ENCODE measurements around the gene MSH5. TPM values are rescaled to one million over a fixed set of nuclear protein-coding genes. Genes with fewer than 3 reads are reported as not detected.

Gene MSH5
- total and polyA plus RNA-seq, 9 of the 15 experiments (the other 6 are each of a cell fraction or from before 2014, with no cell fraction given) = 12.5 to 104 (median 46.6) TPM

GRCh38 chr6:31713991-31714684, 25.7 kb upstream of the MSH5 start (continued):
- TF ChIP-seq AFF1 (IDR thresholded peaks at IDR 0.05; ENCODE audit: low read depth in 1 of 2, partially characterized antibody in 2 of 2) = peak in 1 of 2 experiments; percentile 25
- TF ChIP-seq LEF1 (IDR thresholded peaks at IDR 0.05) = peak; percentile 28; the same call in 1 of the 2 replicates
- no peak for TF ChIP-seq ZNF212 (CRISPR knock-in tag; IDR thresholded peaks at IDR 0.05)
- TF ChIP-seq CREBBP (IDR thresholded peaks at IDR 0.05; ENCODE audit: low read depth, low read length) = no peak
- TF ChIP-seq, protein P1, sequence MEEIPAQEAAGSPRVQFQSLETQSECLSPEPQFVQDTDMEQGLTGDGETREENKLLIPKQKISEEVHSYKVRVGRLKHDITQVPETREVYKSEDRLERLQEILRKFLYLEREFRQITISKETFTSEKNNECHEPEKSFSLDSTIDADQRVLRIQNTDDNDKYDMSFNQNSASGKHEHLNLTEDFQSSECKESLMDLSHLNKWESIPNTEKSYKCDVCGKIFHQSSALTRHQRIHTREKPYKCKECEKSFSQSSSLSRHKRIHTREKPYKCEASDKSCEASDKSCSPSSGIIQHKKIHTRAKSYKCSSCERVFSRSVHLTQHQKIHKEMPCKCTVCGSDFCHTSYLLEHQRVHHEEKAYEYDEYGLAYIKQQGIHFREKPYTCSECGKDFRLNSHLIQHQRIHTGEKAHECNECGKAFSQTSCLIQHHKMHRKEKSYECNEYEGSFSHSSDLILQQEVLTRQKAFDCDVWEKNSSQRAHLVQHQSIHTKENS (CRISPR knock-in tag; IDR thresholded peaks at IDR 0.05) = no peak
- no peak for TF ChIP-seq STAT5B (CRISPR knock-in tag; IDR thresholded peaks at IDR 0.05)
- TF ChIP-seq TRIM28 (IDR thresholded peaks at IDR 0.05) = no peak
- no peak for TF ChIP-seq NRF1 (conservative IDR thresholded peaks at IDR 0.05 in 1 of 2, IDR thresholded peaks at IDR 0.05 in 1 of 2)
- no peak for TF ChIP-seq HDAC6 (IDR thresholded peaks at IDR 0.05; ENCODE audit: low read depth, low read length)
- peak; percentile 43 for TF ChIP-seq EGR1 (conservative IDR thresholded peaks at IDR 0.05)
- TF ChIP-seq ETS1 (conservative IDR thresholded peaks at IDR 0.05; ENCODE audit: control insufficient read depth, low read depth, low read length) = 0 out of 2 replicates have a peak, but pooled peaks have one; percentile 46
- TF ChIP-seq CC2D1A (IDR thresholded peaks at IDR 0.05) = no peak
- TF ChIP-seq ASH1L (IDR thresholded peaks at IDR 0.05; ENCODE audit: borderline replicate concordance, low read depth, partially characterized antibody) = no peak
- 0 out of 2 replicates have a peak, but pooled peaks have one; percentile 34 for TF ChIP-seq SMARCE1 (IDR thresholded peaks at IDR 0.05)
- TF ChIP-seq RHOXF2B (CRISPR knock-in tag; conservative IDR thresholded peaks at IDR 0.05) = no peak
- TF ChIP-seq FOS (IDR thresholded peaks at IDR 0.05; ENCODE audit: extremely low read depth, insufficient read length) = no peak
